WTC11 (cell line): ENCODE results near the gene MAP4K4. TPM values are rescaled to one million over a fixed set of nuclear protein-coding genes. Genes with fewer than 3 reads are reported as not detected.

Experiments
- ATAC-seq: fragments of 200-7000 bp; cut with Tn5 transposase; 2 replicates; pipeline ENCODE4 v1.10.0; 2021; ENCODE audit warnings: mild to moderate bottlenecking, moderate library complexity
- CTCF ChIA-PET: fragments of 300-600 bp; sonication (Branson Sonifier 250); formaldehyde crosslinking; loops from one replicate; lab custom pipeline; 2021; ENCODE audit warnings: antibody characterized with exemption; lab: Charles Lee
- POLR2A ChIA-PET: fragments of 350-600 bp; sonication (Branson Sonifier 250); formaldehyde crosslinking; loops from one replicate; lab custom pipeline; 2021; ENCODE audit warnings: antibody characterized with exemption; lab: Charles Lee
- DNase-seq: peaks from one replicate; pipeline ENCODE4 v3.0.0; 2021; ENCODE audit warnings: low spot score
- H3K27ac Mint-ChIP-seq: 2 replicates; pipeline ENCODE4 v1.8.0; 2021; ENCODE audit warnings: mixed read lengths
- H3K27me3 Mint-ChIP-seq: 2 replicates; pipeline ENCODE4 v1.8.0; 2021; ENCODE audit warnings: low read depth, mild to moderate bottlenecking, moderate library complexity, mixed read lengths
- H3K36me3 Mint-ChIP-seq: 2 replicates; pipeline ENCODE4 v1.8.0; 2021; ENCODE audit warnings: mixed read lengths
- H3K4me1 Mint-ChIP-seq: 2 replicates; pipeline ENCODE4 v1.8.0; 2022; ENCODE audit warnings: mixed read lengths
- H3K4me3 Mint-ChIP-seq: 2 replicates; pipeline ENCODE4 v1.8.0; 2021; ENCODE audit warnings: mild to moderate bottlenecking, moderate library complexity, mixed read lengths
- H3K9me3 Mint-ChIP-seq: 2 replicates; pipeline ENCODE4 v1.8.0; 2021; ENCODE audit warnings: mixed read lengths
- ATF1 ChIP-seq: sonication (generic); formaldehyde crosslinking; IDR thresholded peaks from 2 replicates; pipeline ENCODE4 v1.8.1; 2023; ENCODE audit warnings: mild to moderate bottlenecking, moderate library complexity, missing genetic modification reagents
- ATF6 ChIP-seq: sonication (generic); formaldehyde crosslinking; IDR thresholded peaks from 2 replicates; pipeline ENCODE4 v1.8.1; 2023; ENCODE audit warnings: mild to moderate bottlenecking, missing genetic modification reagents
- CBFB ChIP-seq: sonication (generic); formaldehyde crosslinking; IDR thresholded peaks from 2 replicates; pipeline ENCODE4 v1.8.1; 2022; ENCODE audit warnings: mild to moderate bottlenecking, low read depth, missing genetic modification reagents
- FOXP4 ChIP-seq: sonication (generic); formaldehyde crosslinking; IDR thresholded peaks from 2 replicates; pipeline ENCODE4 v1.8.0; 2022; ENCODE audit warnings: mild to moderate bottlenecking, missing genetic modification reagents
- IRF2 ChIP-seq: sonication (generic); formaldehyde crosslinking; IDR thresholded peaks from 2 replicates; pipeline ENCODE4 v1.8.0; 2022; ENCODE audit warnings: low read depth, missing genetic modification reagents, borderline replicate concordance
- NFATC4 ChIP-seq: fragments of 250-450 bp; sonication (Bioruptor Pico); IDR thresholded peaks from 2 replicates; pipeline ENCODE4 v1.9.0; 2021; ENCODE audit warnings: mild to moderate bottlenecking
- NR1H2 ChIP-seq: sonication (generic); formaldehyde crosslinking; IDR thresholded peaks from 2 replicates; pipeline ENCODE4 v1.9.0; 2021; ENCODE audit warnings: mild to moderate bottlenecking, moderate library complexity, missing genetic modification reagents
- NR2C2 ChIP-seq: sonication (generic); formaldehyde crosslinking; IDR thresholded peaks from 2 replicates; pipeline ENCODE4 v1.8.0; 2022; ENCODE audit warnings: mild to moderate bottlenecking, missing genetic modification reagents
- NR3C1 ChIP-seq: sonication (generic); formaldehyde crosslinking; conservative IDR thresholded peaks from 2 replicates; pipeline ENCODE4 v1.8.1; 2023; ENCODE audit warnings: low read depth, mild to moderate bottlenecking, missing genetic modification reagents
- OVOL2 ChIP-seq: fragments of 250-450 bp; sonication (Bioruptor Pico); IDR thresholded peaks from 2 replicates; pipeline ENCODE4 v1.9.0; 2021; ENCODE audit warnings: mild to moderate bottlenecking, borderline replicate concordance
- PRDM15 ChIP-seq: sonication (generic); formaldehyde crosslinking; IDR thresholded peaks from 2 replicates; pipeline ENCODE4 v1.8.0; 2022; ENCODE audit warnings: missing genetic modification reagents
- PREB ChIP-seq: sonication (generic); formaldehyde crosslinking; IDR thresholded peaks from 2 replicates; pipeline ENCODE4 v1.8.1; 2022; ENCODE audit warnings: mild to moderate bottlenecking, missing genetic modification reagents, moderate library complexity, borderline replicate concordance
- RORB ChIP-seq: fragments of 250-450 bp; sonication (Bioruptor Pico); IDR thresholded peaks from 2 replicates; pipeline ENCODE4 v1.9.0; 2021; ENCODE audit warnings: mild to moderate bottlenecking
- SMAD4 ChIP-seq: sonication (generic); formaldehyde crosslinking; IDR thresholded peaks from 2 replicates; pipeline ENCODE4 v1.8.0; 2022; ENCODE audit warnings: mild to moderate bottlenecking, missing genetic modification reagents
- TCF7 ChIP-seq: sonication (generic); formaldehyde crosslinking; IDR thresholded peaks from 2 replicates; pipeline ENCODE4 v1.8.0; 2022; ENCODE audit warnings: mild to moderate bottlenecking, low read depth, missing genetic modification reagents, moderate library complexity
- TEAD1 ChIP-seq: sonication (generic); formaldehyde crosslinking; IDR thresholded peaks from 2 replicates; pipeline ENCODE4 v1.8.0; 2022; ENCODE audit warnings: mild to moderate bottlenecking, missing genetic modification reagents
- ZMAT4 ChIP-seq: fragments of 250-450 bp; sonication (Bioruptor Pico); IDR thresholded peaks from 2 replicates; pipeline ENCODE4 v1.9.0; 2021; ENCODE audit warnings: mild to moderate bottlenecking
- ZNF671 ChIP-seq: fragments of 250-450 bp; sonication (Bioruptor Pico); IDR thresholded peaks from 2 replicates; pipeline ENCODE4 v1.8.0; 2021; ENCODE audit warnings: mild to moderate bottlenecking
- total RNA-seq: library from RNA; stranded (reverse); gene quantifications from 3 replicates; pipeline ENCODE4 v1.2.3, GENCODE V29; 2021

MAP4K4 gene
- total RNA-seq, 1 experiment from 2014 or later = 112 TPM

- Mint-ChIP-seq H3K27ac (peak overlapping the region; percentile 64), H3K9me3 (no peaks in the 10 kb centered on the region), H3K4me1 (peaks cover 62% of the 10 kb centered on the region), H3K27me3 (no peaks in the 10 kb centered on the region), H3K36me3 (no peaks in the 10 kb centered on the region), H3K4me3 (no peak overlapping the region)
- no peak for DNase-seq
- POLR2A ChIA-PET = no interaction called here
- TF ChIP-seq NR1H2 (CRISPR knock-in tag) (no peak), ZMAT4 (CRISPR knock-in tag) (no peak), TCF7 (CRISPR knock-in tag) (no peak), OVOL2 (CRISPR knock-in tag) (no peak), IRF2 (CRISPR knock-in tag) (no peak), NR3C1 (no peak), SMAD4 (CRISPR knock-in tag) (no peak), PREB (CRISPR knock-in tag) (no peak), TEAD1 (CRISPR knock-in tag) (no peak), ZNF671 (CRISPR knock-in tag) (no peak), CBFB (no peak), FOXP4 (CRISPR knock-in tag) (no peak), RORB (CRISPR knock-in tag) (no peak), NR2C2 (CRISPR knock-in tag) (no peak), NFATC4 (no peak), ATF1 (no peak), PRDM15 (CRISPR knock-in tag) (no peak), ATF6 (CRISPR knock-in tag) (no peak)
- no peak for ATAC-seq
- CTCF ChIA-PET = interaction anchor here (0.7 to 2.7 kb wide), 2 partner anchors 11 to 79 kb away, joined by 4 to 12 read pairs; no protein-coding TSS in a partner anchor
These were observed 106.6 kb downstream of the MAP4K4 start for GRCh38 chr2:101803945-101804696.
